A549 treated with CpdA at 1 μM for 4 hours (cell line): ENCODE data around the gene C2orf80. TPM values are rescaled to one million over a fixed set of nuclear protein-coding genes. Genes with fewer than 3 reads are reported as not detected.

Experiments used
- total RNA-seq: library from RNA; stranded (reverse); fragments of 200-300 nt; extraction: Qiagen RNA extraction; gene quantifications from 5 replicates; pipeline ENCODE4 v1.2.3, GENCODE V29; 2022; ENCODE audit warnings: low read depth

C2orf80 gene
- total RNA-seq, result not detected in 5 replicates

GRCh38 chr2:208189810-208190503, at the start of gene C2orf80:
TSS of gene C2orf80 (minus strand) at chr2:208190030. CDS start at chr2:208186986, 3,044 bp downstream.

GRCh38 chr2:208163489-208163888, 26.3 kb downstream of the C2orf80 start, which contains the start of gene CRYGA:
TSS of gene CRYGA (minus strand) at chr2:208163589. CDS start at chr2:208163556, 33 bp downstream.

DNA sequence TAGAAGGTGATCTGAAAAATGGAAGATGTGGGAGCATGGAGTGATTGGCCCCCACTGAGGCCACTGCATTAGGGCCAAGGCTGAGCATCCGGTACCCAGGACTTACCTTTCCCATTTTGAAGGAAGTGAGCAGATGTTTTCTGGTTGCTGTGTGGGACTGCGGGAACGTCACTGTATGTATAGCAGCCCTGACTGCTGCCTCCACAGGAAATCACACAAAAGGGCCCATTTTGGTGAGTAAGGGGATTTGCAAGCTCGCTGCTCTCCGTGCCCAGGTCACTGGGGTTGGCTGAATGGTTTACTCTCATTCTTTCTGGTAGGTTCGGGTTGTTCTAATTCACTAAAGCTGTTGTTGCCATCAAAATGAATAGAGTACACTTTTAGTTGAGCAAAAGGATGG, 43.8 kb downstream of the C2orf80 start, which contains the start of gene CRYGB:
CRYGB (minus strand) TSS at position 153 of the 400 bp plus-strand sequence; CDS start at position 115, 38 bp downstream.

GRCh38 chr2:208129744-208130711, 59.8 kb downstream of the C2orf80 start, which contains the start of gene CRYGC:
TSS of gene CRYGC (minus strand) at chr2:208129828. CDS start at chr2:208129792, 36 bp downstream.

GRCh38 chr2:208124013-208124715, 65.7 kb downstream of the C2orf80 start, which contains the start of gene CRYGD:
TSS of gene CRYGD (minus strand) at chr2:208124524. CDS start at chr2:208124473, 51 bp downstream.

Other genes starting within 250 kb of the C2orf80 start
- gene PLEKHM3, start 164.5 kb downstream of the C2orf80 start, total RNA-seq, result 3.0 to 3.9 TPM (median 3.3 TPM) in 5 replicates
- gene CRYGD, start 65.5 kb downstream of the C2orf80 start, total RNA-seq, result not detected in 5 replicates
- gene CRYGC, start 60.2 kb downstream of the C2orf80 start, total RNA-seq, result not detected in 5 replicates
- not detected in 5 replicates for gene CRYGB, start 43.9 kb downstream of the C2orf80 start, total RNA-seq
- not detected in 5 replicates for gene CRYGA, start 26.4 kb downstream of the C2orf80 start, total RNA-seq
- gene IDH1, start 65.0 kb upstream of the C2orf80 start, total RNA-seq, result 76.3 to 92.9 TPM (median 80.0 TPM) in 5 replicates
- 5.0 to 9.1 TPM (median 7.2 TPM) in 5 replicates for gene PIKFYVE, start 76.2 kb upstream of the C2orf80 start, total RNA-seq
- not detected in 5 replicates for gene PTH2R, start 216.8 kb upstream of the C2orf80 start, total RNA-seq